Endothelial cell of umbilical vein (primary cell): ENCODE data around the gene FKBP2. TPM values are rescaled to one million over a fixed set of nuclear protein-coding genes. Genes with fewer than 3 reads are reported as not detected.

Source experiments
- BruUV-seq: library from RNA; stranded (reverse); fragments of 400-500 nt; replicated peaks from 2 replicates; lab custom pipeline; 2021; lab: Mats Ljungman, UMichigan
- CTCF ChIA-PET: fragments of 300-600, 350-600 bp; sonication (Branson Sonifier 250); formaldehyde crosslinking; loops from one replicate; lab custom pipeline; 2021; ENCODE audit warnings: antibody characterized with exemption, inconsistent platforms; lab: Charles Lee
- POLR2A ChIA-PET: fragments of 300-600, 350-600 bp; sonication (Branson Sonifier 250); formaldehyde crosslinking; loops from one replicate; lab custom pipeline; 2021; ENCODE audit warnings: antibody characterized with exemption, inconsistent platforms; lab: Charles Lee
- DNase-seq: peaks from one replicate; pipeline ENCODE4 v3.0.0-alpha.2; 2011; ENCODE audit warnings: low read depth, low spot score
- FAIRE-seq: peaks from 2 replicates; lab custom pipeline; 2011; peaks lifted over from hg19 to GRCh38; lab: Jason Lieb, UNC
- H2AFZ ChIP-seq: 2 replicates; pipeline ENCODE4 v1.6.0; 2012; ENCODE audit warnings: low read depth, low read length, control low read depth, inconsistent platforms
- H3K27ac ChIP-seq: 2 replicates; pipeline ENCODE4 v1.5.1; 2011; ENCODE audit warnings: low read depth, mild to moderate bottlenecking, control low read depth, low read length, moderate library complexity; ENCODE audit not compliant: insufficient read depth
- H3K27me3 ChIP-seq, 2 experiments: 2 replicates each; pipeline versions ENCODE4 v1.6.0 to v1.6.1; 2011; ENCODE audit warnings: low read length in 2 of 2, mixed read lengths in 1 of 2; ENCODE audit not compliant: control insufficient read depth in 2 of 2, insufficient read depth in 2 of 2
- H3K36me3 ChIP-seq, 2 experiments: 2 replicates in 1 of 2; 3 replicates in 1 of 2; pipeline ENCODE4 v1.5.1; 2011; ENCODE audit warnings: low read length in 2 of 2, mild to moderate bottlenecking in 1 of 2, moderate library complexity in 1 of 2; ENCODE audit not compliant: control insufficient read depth in 2 of 2, insufficient read depth in 2 of 2; ENCODE audit errors: extremely low read depth in 1 of 2
- H3K4me1 ChIP-seq: 3 replicates; pipeline ENCODE4 v1.5.1; 2011; ENCODE audit warnings: mild to moderate bottlenecking, low read length; ENCODE audit not compliant: control insufficient read depth, insufficient read depth; ENCODE audit errors: extremely low read depth
- H3K4me2 ChIP-seq: 2 replicates; pipeline ENCODE4 v1.6.1; 2011; ENCODE audit warnings: low read length, control low read depth, mixed read lengths; ENCODE audit not compliant: insufficient read depth
- H3K4me3 ChIP-seq, 3 experiments: fragments of 200-600 bp in 1 of 3; sonication (generic), shearing (Covaris generic) in 1 of 3; replicated peaks in 1 of 3; 2 replicates each; pipeline ENCODE4 v1.5.1; 2011 to 2016; ENCODE audit warnings: control low read depth in 3 of 3, low read length in 3 of 3, mild to moderate bottlenecking in 2 of 3, inconsistent platforms in 1 of 3, low read depth in 1 of 3, moderate library complexity in 1 of 3; ENCODE audit not compliant: insufficient read depth in 1 of 3
- H3K79me2 ChIP-seq: 2 replicates; pipeline ENCODE4 v1.6.0; 2012; ENCODE audit warnings: low read length, inconsistent platforms; ENCODE audit not compliant: control insufficient read depth, insufficient read depth
- H3K9ac ChIP-seq: replicated peaks from 2 replicates; pipeline ENCODE3; 2011; ENCODE audit warnings: low read length, control low read depth; ENCODE audit not compliant: insufficient read depth; ENCODE audit errors: extremely low read depth
- H3K9me1 ChIP-seq: replicated peaks from 3 replicates; pipeline ENCODE4 v1.6.0; 2011; ENCODE audit warnings: mild to moderate bottlenecking, low read length; ENCODE audit not compliant: control insufficient read depth, insufficient read depth; ENCODE audit errors: extremely low read depth
- H3K9me3 ChIP-seq: replicated peaks from 2 replicates; pipeline ENCODE4 v1.5.1; 2012; ENCODE audit warnings: low read length, inconsistent platforms; ENCODE audit not compliant: control insufficient read depth, insufficient read depth
- H4K20me1 ChIP-seq: replicated peaks from 2 replicates; pipeline ENCODE3; 2011; ENCODE audit warnings: mild to moderate bottlenecking, low read length; ENCODE audit not compliant: control insufficient read depth, insufficient read depth; ENCODE audit errors: extremely low read depth
- EZH2 ChIP-seq: IDR thresholded peaks from 2 replicates; pipeline ENCODE4 v1.6.1; 2012; ENCODE audit warnings: borderline replicate concordance, low read depth, mild to moderate bottlenecking, moderate library complexity, low read length, inconsistent platforms; ENCODE audit not compliant: severe bottlenecking
- FOS ChIP-seq: IDR thresholded peaks from 2 replicates; pipeline ENCODE4 v1.6.1; 2011; ENCODE audit warnings: mild to moderate bottlenecking, low read length, moderate library complexity, borderline replicate concordance; ENCODE audit not compliant: insufficient read depth
- GATA2 ChIP-seq: IDR thresholded peaks from 2 replicates; pipeline ENCODE4 v1.7.0; 2011; ENCODE audit warnings: low read depth, mild to moderate bottlenecking, moderate library complexity, mixed read lengths, low read length; ENCODE audit not compliant: insufficient read length, insufficient read depth
- JUN ChIP-seq: IDR thresholded peaks from 2 replicates; pipeline ENCODE4 v1.6.1; 2011; ENCODE audit warnings: borderline replicate concordance, low read depth; ENCODE audit not compliant: insufficient read length, insufficient read depth
- MYC ChIP-seq: IDR thresholded peaks from one replicate; pipeline ENCODE4 v1.6.1; 2011; ENCODE audit warnings: mild to moderate bottlenecking, low read depth, low read length
- POLR2A ChIP-seq: IDR thresholded peaks from 2 replicates; pipeline ENCODE4 v1.6.1; 2012; ENCODE audit warnings: low read depth, mild to moderate bottlenecking, control low read depth, low read length
- POLR2AphosphoS5 ChIP-seq: IDR thresholded peaks from 2 replicates; pipeline ENCODE4 v1.6.1; 2012; ENCODE audit warnings: low read depth, mild to moderate bottlenecking, control low read depth, low read length, moderate library complexity; ENCODE audit not compliant: insufficient read depth
- dilution Hi-C: fragments of 300-500 bp; cut with MboI; formaldehyde crosslinking; loops from one replicate; pipeline ENCODE4 v1.15.0; 2019; ENCODE audit warnings: low sequenced_read_pairs; ENCODE audit not compliant: extremely low pct_ligation_motif_present
- intact Hi-C: fragments of 100-400 bp; cut with micrococcal nuclease; formaldehyde crosslinking; loops from one replicate; pipeline ENCODE4 v1.10.0; 2022
- polyA plus RNA-seq, 4 experiments: library from polyadenylated mRNA; depleted of rRNA in 3 of 4; stranded (reverse) in 3 of 4; unstranded in 1 of 4; fragments of >200 nt; gene quantifications; 2 replicates each; pipeline versions ENCODE4 v1.2.1 to v1.2.3, GENCODE V29; 2011 to 2012; ENCODE audit warnings: missing spikeins in 1 of 4
- total RNA-seq: library from RNA; stranded (reverse); gene quantifications from 2 replicates; pipeline ENCODE4 v1.2.3, GENCODE V29; 2021
- TF ChIP-seq, protein P1 (sequence below), 2 donors: IDR thresholded peaks; 1 replicate in 1 of 2; 2 replicates in 1 of 2; pipeline ENCODE4 v1.5.1; 2011; ENCODE audit warnings: low read length in 2 of 2, mild to moderate bottlenecking in 2 of 2, moderate library complexity in 2 of 2, control low read depth in 1 of 2, inconsistent platforms in 1 of 2, low read depth in 1 of 2; ENCODE audit not compliant: insufficient read depth in 1 of 2; ENCODE audit errors: extremely low read depth in 1 of 2
- TF ChIP-seq, protein P2 (sequence below): IDR thresholded peaks from 2 replicates; pipeline ENCODE4 v1.6.1; 2011; ENCODE audit not compliant: insufficient read depth, insufficient read length

FKBP2 gene
- total and polyA plus RNA-seq, 2 donors (not counting 3 experiments of a cell fraction or from before 2014, with no cell fraction given): 48.5 to 74.4 TPM

DNA sequence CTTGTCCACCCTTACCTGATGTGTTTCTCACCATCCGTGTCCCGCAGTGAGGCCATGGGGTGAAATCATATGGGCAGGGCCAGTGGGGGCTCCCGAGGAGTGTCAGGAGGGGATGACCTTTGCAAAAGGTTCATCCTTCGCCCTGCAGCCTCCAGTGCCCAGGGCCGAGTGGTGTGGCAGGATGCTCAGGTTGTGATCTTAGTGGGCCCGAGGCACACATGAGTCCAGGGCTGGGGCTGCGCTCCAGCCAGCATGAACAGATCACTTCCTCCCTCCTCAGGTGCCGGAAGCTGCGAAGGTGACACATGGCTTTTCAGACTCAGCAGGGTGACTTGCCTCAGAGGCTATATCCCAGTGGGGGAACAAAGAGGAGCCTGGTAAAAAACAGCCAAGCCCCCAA is 2.8 kb upstream of the FKBP2 start:
- intact Hi-C loops (no loop called here), dilution Hi-C loops (no loop called here)
- DNase-seq: no peak
- Histone ChIP-seq H3K9me1 (no peaks in the 10 kb centered on the region), H3K36me3 (peaks cover 6 to 10% of the 10 kb centered on the region in 2 experiments), H3K9me3 (no peaks in the 10 kb centered on the region), H3K4me1 (peaks cover 18% of the 10 kb centered on the region), H3K27ac (no peak overlapping the region), H2AFZ (no peak overlapping the region), H3K27me3 (no peaks in the 10 kb centered on the region), H3K4me3 (no peak overlapping the region), H3K4me2 (no peak overlapping the region), H4K20me1 (no peaks in the 10 kb centered on the region), H3K9ac (no peak overlapping the region), H3K79me2 (peaks cover 13% of the 10 kb centered on the region)
- POLR2A ChIA-PET: no interaction called here
- no peak for FAIRE-seq
- CTCF ChIA-PET: interaction anchor here (1.6 to 2.2 kb wide), 2 partner anchors 7 to 12 kb away, joined by 4 to 6 read pairs; partner anchors contain the start of genes NUDT22 and TRPT1
- no TSS peak for BruUV-seq
- no peak for TF ChIP-seq POLR2AphosphoS5
- TF ChIP-seq, protein P1, sequence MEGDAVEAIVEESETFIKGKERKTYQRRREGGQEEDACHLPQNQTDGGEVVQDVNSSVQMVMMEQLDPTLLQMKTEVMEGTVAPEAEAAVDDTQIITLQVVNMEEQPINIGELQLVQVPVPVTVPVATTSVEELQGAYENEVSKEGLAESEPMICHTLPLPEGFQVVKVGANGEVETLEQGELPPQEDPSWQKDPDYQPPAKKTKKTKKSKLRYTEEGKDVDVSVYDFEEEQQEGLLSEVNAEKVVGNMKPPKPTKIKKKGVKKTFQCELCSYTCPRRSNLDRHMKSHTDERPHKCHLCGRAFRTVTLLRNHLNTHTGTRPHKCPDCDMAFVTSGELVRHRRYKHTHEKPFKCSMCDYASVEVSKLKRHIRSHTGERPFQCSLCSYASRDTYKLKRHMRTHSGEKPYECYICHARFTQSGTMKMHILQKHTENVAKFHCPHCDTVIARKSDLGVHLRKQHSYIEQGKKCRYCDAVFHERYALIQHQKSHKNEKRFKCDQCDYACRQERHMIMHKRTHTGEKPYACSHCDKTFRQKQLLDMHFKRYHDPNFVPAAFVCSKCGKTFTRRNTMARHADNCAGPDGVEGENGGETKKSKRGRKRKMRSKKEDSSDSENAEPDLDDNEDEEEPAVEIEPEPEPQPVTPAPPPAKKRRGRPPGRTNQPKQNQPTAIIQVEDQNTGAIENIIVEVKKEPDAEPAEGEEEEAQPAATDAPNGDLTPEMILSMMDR (IDR thresholded peaks at IDR 0.05; ENCODE audit: extremely low read depth in 1 of 2, insufficient read depth in 1 of 2, low read depth in 1 of 2, low read length in 2 of 2): no peak
- TF ChIP-seq JUN: no peak

DNA sequence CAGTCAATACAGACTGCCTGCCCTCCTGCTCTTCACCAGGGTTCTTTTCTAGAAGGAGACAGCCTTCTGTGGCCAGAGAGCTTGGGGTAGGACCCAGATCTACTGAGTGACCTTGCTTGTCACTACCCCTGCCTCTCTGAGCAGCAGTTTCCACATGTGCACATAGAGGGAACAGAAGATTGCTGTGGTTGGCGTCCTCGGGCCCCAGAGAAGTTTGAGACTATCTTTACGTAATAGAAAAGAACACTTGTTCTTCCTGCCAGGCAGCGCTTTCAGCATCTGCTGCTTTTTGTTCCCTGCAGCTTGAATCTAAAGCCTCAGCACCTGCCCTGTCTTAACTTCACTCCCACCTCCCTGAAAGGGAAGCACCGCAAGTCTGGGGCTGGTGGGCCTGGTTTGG is 1.9 kb upstream of the FKBP2 start:
- Histone ChIP-seq H3K27me3 (no peaks in the 10 kb centered on the region), H3K36me3 (peaks cover 6 to 19% of the 10 kb centered on the region in 2 experiments), H3K4me1 (peaks cover 16% of the 10 kb centered on the region), H3K4me2 (no peak overlapping the region), H4K20me1 (no peaks in the 10 kb centered on the region), H3K27ac (no peak overlapping the region), H3K9me3 (no peaks in the 10 kb centered on the region), H2AFZ (no peak overlapping the region), H3K9ac (no peak overlapping the region), H3K9me1 (no peaks in the 10 kb centered on the region), H3K79me2 (peaks cover 20% of the 10 kb centered on the region), H3K4me3 (no peak overlapping the region)
- FAIRE-seq: no peak
- TF ChIP-seq, protein P2, sequence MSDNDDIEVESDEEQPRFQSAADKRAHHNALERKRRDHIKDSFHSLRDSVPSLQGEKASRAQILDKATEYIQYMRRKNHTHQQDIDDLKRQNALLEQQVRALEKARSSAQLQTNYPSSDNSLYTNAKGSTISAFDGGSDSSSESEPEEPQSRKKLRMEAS: no peak
- TF ChIP-seq GATA2 (no peak), FOS (no peak), MYC (no peak), POLR2AphosphoS5 (no peak), EZH2 (no peak), POLR2A (no peak)
- DNase-seq: no peak
- dilution Hi-C loops (no loop called here), intact Hi-C loops (no loop called here)
- POLR2A ChIA-PET: no interaction called here
- CTCF ChIA-PET: interaction anchor here (1.6 to 1.7 kb wide), 2 partner anchors 12 to 34 kb away, joined by 5 to 6 read pairs; partner anchors contain the start of genes NUDT22 and TRPT1
- BruUV-seq: no TSS peak
